Hepatocyte (in vitro differentiated cells): ENCODE measurements around the gene CMC2. TPM values are rescaled to one million over a fixed set of nuclear protein-coding genes. Genes with fewer than 3 reads are reported as not detected.

Experiments
- DNase-seq: peaks from one replicate; pipeline ENCODE4 v3.0.0-alpha.2; 2016; ENCODE audit warnings: low spot score
- H2AFZ ChIP-seq: fragments of 200-600 bp; sonication (generic); 2 replicates; pipeline ENCODE4 v1.6.0; 2016; ENCODE audit warnings: antibody characterized with exemption, mild to moderate bottlenecking
- H3K27ac ChIP-seq: fragments of 200-600 bp; sonication (generic); 2 replicates; pipeline ENCODE4 v1.5.1; 2016; ENCODE audit warnings: mild to moderate bottlenecking
- H3K27me3 ChIP-seq: fragments of 200-600 bp; sonication (generic); 2 replicates; pipeline ENCODE4 v1.6.1; 2016
- H3K36me3 ChIP-seq: fragments of 200-600 bp; sonication (generic); replicated peaks from 2 replicates; pipeline ENCODE4 v1.5.1; 2016; ENCODE audit warnings: low read depth; ENCODE audit not compliant: insufficient read depth
- H3K4me1 ChIP-seq: fragments of 200-600 bp; sonication (generic); 2 replicates; pipeline ENCODE4 v1.5.1; 2016; ENCODE audit warnings: mild to moderate bottlenecking, moderate library complexity; ENCODE audit not compliant: insufficient read depth
- H3K4me2 ChIP-seq: fragments of 200-600 bp; sonication (generic); 2 replicates; pipeline ENCODE4 v1.6.0; 2016
- H3K4me3 ChIP-seq: fragments of 200-600 bp; sonication (generic); 2 replicates; pipeline ENCODE4 v1.5.1; 2016; ENCODE audit warnings: mild to moderate bottlenecking
- H3K79me2 ChIP-seq: fragments of 200-600 bp; sonication (generic); 2 replicates; pipeline ENCODE4 v1.6.0; 2017; ENCODE audit warnings: mild to moderate bottlenecking
- H3K9me2 ChIP-seq: fragments of 200-600 bp; sonication (generic); replicated peaks from 2 replicates; pipeline ENCODE4 v1.6.0; 2017; ENCODE audit warnings: mild to moderate bottlenecking; ENCODE audit not compliant: insufficient read depth
- H3K9me3 ChIP-seq: fragments of 200-600 bp; sonication (generic); 2 replicates; pipeline ENCODE4 v1.5.1; 2016; ENCODE audit warnings: low read depth, mild to moderate bottlenecking
- H4K20me1 ChIP-seq: fragments of 200-600 bp; sonication (generic); 2 replicates; pipeline ENCODE4 v1.6.0; 2016; ENCODE audit warnings: mild to moderate bottlenecking; ENCODE audit not compliant: insufficient read depth, poor library complexity, severe bottlenecking
- EZH2 ChIP-seq: fragments of 200-600 bp; sonication (generic); IDR thresholded peaks from 2 replicates; pipeline ENCODE4 v1.6.1; 2016; ENCODE audit warnings: antibody characterized with exemption, mild to moderate bottlenecking, borderline replicate concordance
- EZH2phosphoT487 ChIP-seq: fragments of 200-600 bp; sonication (generic); IDR thresholded peaks from one replicate; pipeline ENCODE4 v1.6.1; 2018; ENCODE audit warnings: antibody characterized with exemption, mild to moderate bottlenecking, low read depth, moderate library complexity; ENCODE audit not compliant: unreplicated experiment, severe bottlenecking
- WGBS: methylation state at CpG from one replicate; pipeline ENCODE4 v1.1.6; 2016; ENCODE audit warnings: low lambda C conversion rate; ENCODE audit errors: missing lambda C conversion rate; 5-methylcytosine and 5-hydroxymethylcytosine counted together
- polyA plus RNA-seq: library from polyadenylated mRNA; unstranded; fragments of >200 nt; fragmentation: Nextera tagmentation; extraction: Ambion mirVana; gene quantifications from 2 replicates; pipeline ENCODE4 v1.2.1, GENCODE V29; 2016
- total RNA-seq: library from RNA; depleted of rRNA; stranded (reverse); fragments of >200 nt; gene quantifications from 2 replicates; pipeline ENCODE4 v1.2.3, GENCODE V29; 2014
- TF ChIP-seq, protein P1 (sequence below): fragments of 200-600 bp; sonication (generic); IDR thresholded peaks from 2 replicates; pipeline ENCODE4 v1.5.1; 2016; ENCODE audit warnings: antibody characterized with exemption, mild to moderate bottlenecking; ENCODE audit not compliant: poor library complexity

The CMC2 gene
- total and polyA plus RNA-seq, 2 experiments from 2014 or later, result 47.4 to 133 TPM

DNA sequence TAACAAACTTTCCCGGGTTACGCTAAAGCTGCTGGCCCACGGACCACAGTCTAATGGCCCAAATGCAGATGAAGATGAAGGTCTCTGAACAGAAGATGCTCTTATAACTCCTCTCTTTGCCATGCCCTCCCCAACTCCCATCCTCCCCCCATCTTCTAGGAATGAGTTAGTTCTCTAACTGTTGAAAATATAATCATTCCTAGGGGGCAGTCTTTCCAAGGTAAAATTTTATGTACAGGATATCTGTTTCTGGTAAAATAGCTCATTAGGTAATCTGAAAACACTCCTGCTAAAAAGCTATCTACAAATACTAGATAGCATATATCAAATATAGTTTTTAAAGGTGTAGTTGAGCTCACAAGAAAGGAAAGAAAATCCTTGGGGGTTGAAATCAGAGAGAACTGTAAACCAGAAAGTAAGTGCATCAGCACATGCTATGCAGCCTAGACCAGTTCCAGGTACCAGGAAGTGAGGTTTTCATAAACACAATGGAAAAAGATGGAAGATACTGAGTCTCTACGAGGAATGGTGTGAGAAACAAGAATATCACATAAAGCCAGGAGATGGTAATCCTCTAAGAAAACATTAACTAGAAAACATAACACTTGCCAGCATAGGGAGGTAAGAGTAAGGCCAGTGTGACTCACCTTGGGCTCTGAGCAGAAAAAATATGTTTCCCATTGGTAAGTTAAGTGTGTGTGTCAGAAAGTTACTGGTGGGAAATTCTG is 38.1 kb downstream of the CMC2 start:
- H3K9me3 ChIP-seq, result no peaks in the 10 kb centered on the region

DNA sequence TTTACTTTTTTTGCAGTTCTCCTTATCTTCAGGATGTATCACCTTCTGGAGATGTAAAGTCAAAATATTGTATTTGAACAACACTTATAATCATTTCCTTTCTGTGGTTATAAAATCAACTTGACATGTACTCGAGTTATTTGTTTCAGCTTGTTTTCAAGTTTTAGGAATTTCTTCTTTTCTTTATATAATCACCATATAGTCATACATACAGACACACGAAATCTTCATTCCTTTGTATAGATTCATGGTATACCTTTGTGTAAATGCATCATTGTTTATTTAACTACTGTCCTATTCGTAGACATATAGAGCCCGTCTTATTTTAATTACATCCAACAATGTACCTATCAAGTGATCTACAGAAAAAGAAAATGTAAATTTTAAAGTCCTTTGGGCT is 40.1 kb downstream of the CMC2 start:
- no peak overlapping the region for H2AFZ ChIP-seq
- H3K4me2 ChIP-seq, result no peak overlapping the region
- TF ChIP-seq EZH2phosphoT487, result no peak
- TF ChIP-seq, protein P1, sequence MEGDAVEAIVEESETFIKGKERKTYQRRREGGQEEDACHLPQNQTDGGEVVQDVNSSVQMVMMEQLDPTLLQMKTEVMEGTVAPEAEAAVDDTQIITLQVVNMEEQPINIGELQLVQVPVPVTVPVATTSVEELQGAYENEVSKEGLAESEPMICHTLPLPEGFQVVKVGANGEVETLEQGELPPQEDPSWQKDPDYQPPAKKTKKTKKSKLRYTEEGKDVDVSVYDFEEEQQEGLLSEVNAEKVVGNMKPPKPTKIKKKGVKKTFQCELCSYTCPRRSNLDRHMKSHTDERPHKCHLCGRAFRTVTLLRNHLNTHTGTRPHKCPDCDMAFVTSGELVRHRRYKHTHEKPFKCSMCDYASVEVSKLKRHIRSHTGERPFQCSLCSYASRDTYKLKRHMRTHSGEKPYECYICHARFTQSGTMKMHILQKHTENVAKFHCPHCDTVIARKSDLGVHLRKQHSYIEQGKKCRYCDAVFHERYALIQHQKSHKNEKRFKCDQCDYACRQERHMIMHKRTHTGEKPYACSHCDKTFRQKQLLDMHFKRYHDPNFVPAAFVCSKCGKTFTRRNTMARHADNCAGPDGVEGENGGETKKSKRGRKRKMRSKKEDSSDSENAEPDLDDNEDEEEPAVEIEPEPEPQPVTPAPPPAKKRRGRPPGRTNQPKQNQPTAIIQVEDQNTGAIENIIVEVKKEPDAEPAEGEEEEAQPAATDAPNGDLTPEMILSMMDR, result no peak
- TF ChIP-seq EZH2, result no peak
- no peak overlapping the region for H3K4me3 ChIP-seq
- 77% methylated on average over 4 of the region's 4 CpGs for WGBS
- H4K20me1 ChIP-seq, result no peaks in the 10 kb centered on the region
- H3K27ac ChIP-seq, result no peak overlapping the region
- H3K9me3 ChIP-seq, result no peaks in the 10 kb centered on the region
- no peaks in the 10 kb centered on the region for H3K79me2 ChIP-seq
- no peaks in the 10 kb centered on the region for H3K27me3 ChIP-seq
- H3K9me2 ChIP-seq, result no peaks in the 10 kb centered on the region
- no peaks in the 10 kb centered on the region for H3K4me1 ChIP-seq
- H3K36me3 ChIP-seq, result no peaks in the 10 kb centered on the region
- no peak for DNase-seq

More for the DNA sequence above, 38.1 kb downstream of the CMC2 start:
- Histone ChIP-seq H3K27ac (peak overlapping the region; percentile 54), H3K27me3 (no peaks in the 10 kb centered on the region), H3K4me3 (no peak overlapping the region), H3K4me2 (no peak overlapping the region), H3K4me1 (no peaks in the 10 kb centered on the region), H4K20me1 (no peaks in the 10 kb centered on the region), H2AFZ (peak overlapping the region; percentile 13), H3K9me2 (no peaks in the 10 kb centered on the region), H3K36me3 (no peaks in the 10 kb centered on the region), H3K79me2 (no peaks in the 10 kb centered on the region)
- TF ChIP-seq EZH2phosphoT487 (no peak), EZH2 (no peak)
- TF ChIP-seq, protein P1, result no peak
- 74% methylated on average over 4 of the region's 4 CpGs for WGBS
- DNase-seq, result peak; percentile 29

DNA sequence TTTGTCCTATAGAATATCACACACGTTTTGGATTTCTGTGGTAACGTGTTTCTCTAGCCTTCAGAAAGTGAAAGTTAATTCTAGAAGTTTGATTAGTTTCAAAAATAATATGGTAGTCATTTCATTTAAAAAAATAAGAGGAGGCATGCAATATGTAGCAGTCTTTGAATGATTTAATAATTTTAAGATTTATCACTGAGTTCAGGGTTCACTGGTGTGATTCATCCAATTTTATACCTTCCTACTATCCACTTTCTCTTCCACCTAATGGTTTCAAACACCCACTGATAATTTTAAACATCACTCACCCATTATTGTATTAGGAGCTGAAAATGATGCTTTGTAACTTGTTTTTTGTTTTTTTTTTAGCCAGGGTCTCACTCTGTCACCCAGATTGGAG is 42.3 kb downstream of the CMC2 start:
- H3K27ac ChIP-seq, result no peak overlapping the region
- no peaks in the 10 kb centered on the region for H3K9me3 ChIP-seq
- WGBS, result 72% methylated on average over 2 of the region's 2 CpGs
- H3K4me3 ChIP-seq, result no peak overlapping the region
- H3K4me2 ChIP-seq, result no peak overlapping the region
- no peak overlapping the region for H2AFZ ChIP-seq
- no peaks in the 10 kb centered on the region for H3K79me2 ChIP-seq
- no peaks in the 10 kb centered on the region for H3K36me3 ChIP-seq
- no peaks in the 10 kb centered on the region for H4K20me1 ChIP-seq
- no peaks in the 10 kb centered on the region for H3K9me2 ChIP-seq
- no peak for DNase-seq
- H3K27me3 ChIP-seq, result no peaks in the 10 kb centered on the region
- TF ChIP-seq EZH2phosphoT487 (no peak), EZH2 (no peak)
- TF ChIP-seq, protein P1, result no peak
- no peaks in the 10 kb centered on the region for H3K4me1 ChIP-seq
